Fibroblast of skin of right quadriceps (primary cell): Measurements from ENCODE around the gene BRD1.
"Not testable (repeated sequence)": the region's sequence is repeated elsewhere in the genome, so short reads cannot be mapped to it uniquely, and the experiment has no call there.

Experiments used
- DNase-seq: peaks from one replicate; pipeline ENCODE4 v3.0.0-alpha.2; 2013

The BRD1 gene

GRCh38 chr22:49781886-49782285 lies 45.8 kb downstream of the BRD1 start:
- DNase-seq, result not testable (repeated sequence)

- DNase-seq, result no peak
These were observed 46.3 kb downstream of the BRD1 start for GRCh38 chr22:49781289-49781782.

GRCh38 chr22:49780698-49781288 lies 46.9 kb downstream of the BRD1 start:
- DNase-seq, result no peak

GRCh38 chr22:49779853-49780697 lies 47.6 kb downstream of the BRD1 start:
- no peak for DNase-seq

GRCh38 chr22:49779211-49779610 lies 48.5 kb downstream of the BRD1 start:
- DNase-seq, result no peak

GRCh38 chr22:49777569-49778249 lies 50.0 kb downstream of the BRD1 start:
- no peak for DNase-seq

GRCh38 chr22:49776891-49777290 lies 50.8 kb downstream of the BRD1 start:
- no peak for DNase-seq

GRCh38 chr22:49775867-49776511 lies 51.7 kb downstream of the BRD1 start:
- DNase-seq, result no peak

- no peak for DNase-seq
These were observed 52.3 kb downstream of the BRD1 start for GRCh38 chr22:49775191-49775866.

GRCh38 chr22:49774499-49775151 lies 53.0 kb downstream of the BRD1 start:
- DNase-seq, result no peak

GRCh38 chr22:49774046-49774445 lies 53.6 kb downstream of the BRD1 start:
- no peak for DNase-seq

GRCh38 chr22:49773531-49773930 lies 54.1 kb downstream of the BRD1 start:
- no peak for DNase-seq

GRCh38 chr22:49772692-49773091 lies 55.0 kb downstream of the BRD1 start:
- no peak for DNase-seq

- DNase-seq, result no peak
These were observed 56.2 kb downstream of the BRD1 start for GRCh38 chr22:49771266-49772065.

GRCh38 chr22:49770547-49771265 lies 57.0 kb downstream of the BRD1 start:
- no peak for DNase-seq

- no peak for DNase-seq
These were observed 57.8 kb downstream of the BRD1 start for GRCh38 chr22:49769691-49770546.

GRCh38 chr22:49768951-49769690 lies 58.6 kb downstream of the BRD1 start:
- DNase-seq, result no peak

- DNase-seq, result no peak
These were observed 59.4 kb downstream of the BRD1 start for GRCh38 chr22:49768077-49768910.
